Mesenchymal stem cell (in vitro differentiated cells and primary cell): Measurements from ENCODE around the gene HUNK.

Experiments
- DNase-seq: peaks from one replicate; pipeline ENCODE4 v3.0.0-alpha.2; 2013
- H2AFZ ChIP-seq: one replicate; pipeline ENCODE4 v1.6.1; 2013; ENCODE audit warnings: low read depth, mild to moderate bottlenecking, control low read depth, inconsistent platforms, low read length, moderate library complexity
- H2AK5ac ChIP-seq: 2 replicates; pipeline ENCODE4 v1.6.1; 2013; ENCODE audit warnings: low read length, moderate library complexity, mild to moderate bottlenecking, inconsistent platforms; ENCODE audit not compliant: severe bottlenecking
- H2BK120ac ChIP-seq: one replicate; pipeline ENCODE4 v1.6.1; 2013; ENCODE audit warnings: low read depth, mild to moderate bottlenecking, inconsistent platforms, low read length, moderate library complexity
- H2BK12ac ChIP-seq, 2 experiments: one replicate each; pipeline ENCODE4 v1.6.1; 2013; ENCODE audit warnings: inconsistent platforms in 2 of 2, low read length in 2 of 2, mild to moderate bottlenecking in 2 of 2, moderate library complexity in 2 of 2, control low read depth in 1 of 2
- H2BK15ac ChIP-seq: one replicate; pipeline ENCODE4 v1.6.1; 2013; ENCODE audit warnings: mild to moderate bottlenecking, low read depth, inconsistent platforms; ENCODE audit not compliant: poor library complexity, severe bottlenecking
- H2BK5ac ChIP-seq: 2 replicates; pipeline ENCODE4 v1.6.1; 2013; ENCODE audit warnings: low read depth, mild to moderate bottlenecking, low read length, control low read depth, inconsistent platforms; ENCODE audit not compliant: poor library complexity, severe bottlenecking
- H3K14ac ChIP-seq, 2 experiments: one replicate each; pipeline ENCODE4 v1.6.1; 2013; ENCODE audit warnings: inconsistent platforms in 2 of 2, low read length in 2 of 2, control low read depth in 1 of 2, mild to moderate bottlenecking in 1 of 2, moderate library complexity in 1 of 2
- H3K18ac ChIP-seq, 2 experiments: one replicate each; pipeline ENCODE4 v1.6.1; 2013; ENCODE audit warnings: inconsistent platforms in 2 of 2, low read length in 2 of 2, control low read depth in 1 of 2, low read depth in 1 of 2, mild to moderate bottlenecking in 1 of 2
- H3K23ac ChIP-seq, 2 experiments: one replicate each; pipeline ENCODE4 v1.6.1; 2013; ENCODE audit warnings: inconsistent platforms in 2 of 2, low read length in 2 of 2, mild to moderate bottlenecking in 2 of 2, moderate library complexity in 2 of 2, control low read depth in 1 of 2
- H3K27ac ChIP-seq: 2 replicates; pipeline ENCODE4 v1.5.1; 2013; ENCODE audit warnings: mild to moderate bottlenecking, moderate library complexity, low read length, control low read depth, inconsistent platforms; ENCODE audit not compliant: poor library complexity, severe bottlenecking
- H3K27me3 ChIP-seq, 2 experiments: 2 replicates each; pipeline versions ENCODE4 v1.6.1 to v1.7.0; 2013; ENCODE audit warnings: low read length in 2 of 2, mild to moderate bottlenecking in 2 of 2, moderate library complexity in 2 of 2, control low read depth in 1 of 2, inconsistent platforms in 1 of 2; ENCODE audit not compliant: control insufficient read depth in 1 of 2, insufficient read depth in 1 of 2
- H3K36me3 ChIP-seq, 2 experiments: 2 replicates each; pipeline versions ENCODE4 v1.6.1 to v1.7.0; 2013; ENCODE audit warnings: low read length in 2 of 2, control low read depth in 1 of 2, inconsistent platforms in 1 of 2, low read depth in 1 of 2, mild to moderate bottlenecking in 1 of 2; ENCODE audit not compliant: insufficient read depth in 2 of 2, control insufficient read depth in 1 of 2
- H3K4ac ChIP-seq, 2 experiments: one replicate each; pipeline ENCODE4 v1.6.1; 2013; ENCODE audit warnings: inconsistent platforms in 2 of 2, low read length in 2 of 2, mild to moderate bottlenecking in 2 of 2, moderate library complexity in 2 of 2, control low read depth in 1 of 2, low read depth in 1 of 2
- H3K4me1 ChIP-seq: 2 replicates; pipeline ENCODE4 v1.6.1; 2013; ENCODE audit warnings: low read depth, low read length, control low read depth; ENCODE audit not compliant: control insufficient read depth, insufficient read depth
- H3K4me2 ChIP-seq: 2 replicates; pipeline ENCODE4 v1.6.1; 2013; ENCODE audit warnings: low read length, mild to moderate bottlenecking, inconsistent platforms; ENCODE audit not compliant: poor library complexity, severe bottlenecking
- H3K4me3 ChIP-seq, 2 experiments: 2 replicates each; pipeline versions ENCODE4 v1.5.1 to v1.7.0; 2013; ENCODE audit warnings: low read length in 2 of 2, mild to moderate bottlenecking in 2 of 2, control low read depth in 1 of 2, low read depth in 1 of 2; ENCODE audit not compliant: insufficient read depth in 1 of 2
- H3K79me1 ChIP-seq: replicated peaks from 2 replicates; pipeline ENCODE4 v1.6.1; 2013; ENCODE audit warnings: mild to moderate bottlenecking, control low read depth, low read length, inconsistent platforms; ENCODE audit not compliant: poor library complexity, severe bottlenecking
- H3K9ac ChIP-seq: 2 replicates; pipeline ENCODE4 v1.7.0; 2013; ENCODE audit warnings: mild to moderate bottlenecking, low read length, moderate library complexity
- H3K9me3 ChIP-seq: 2 replicates; pipeline ENCODE4 v1.7.0; 2013; ENCODE audit warnings: mild to moderate bottlenecking, low read length; ENCODE audit not compliant: control insufficient read depth
- H4K8ac ChIP-seq: one replicate; pipeline ENCODE4 v1.6.1; 2013; ENCODE audit warnings: inconsistent platforms, mild to moderate bottlenecking, low read length, moderate library complexity
- H4K91ac ChIP-seq: one replicate; pipeline ENCODE4 v1.6.1; 2013; ENCODE audit warnings: mild to moderate bottlenecking, low read length, inconsistent platforms
- WGBS: methylation state at CpG from one replicate; pipeline ENCODE4 v1.1.7; 2013; ENCODE audit warnings: mixed read lengths; 5-methylcytosine and 5-hydroxymethylcytosine counted together

Gene HUNK

GRCh38 chr21:31985398-31985797, 112.6 kb downstream of the HUNK start:
- Histone ChIP-seq H3K4me1 (peaks cover 2% of the 10 kb centered on the region), H2BK15ac (no peak overlapping the region), H3K27me3 (no peaks in the 10 kb centered on the region), H3K27ac (no peak overlapping the region), H3K9me3 (no peaks in the 10 kb centered on the region), H2BK5ac (no peak overlapping the region), H3K79me1 (no peaks in the 10 kb centered on the region), H3K4me3 (no peak overlapping the region), H4K8ac (no peak overlapping the region), H3K4ac (no peak overlapping the region), H3K4me2 (no peak overlapping the region), H2BK120ac (no peak overlapping the region), H4K91ac (no peak overlapping the region), H2BK12ac (no peak overlapping the region), H3K18ac (no peak overlapping the region), H2AFZ (no peak overlapping the region), H3K23ac (no peak overlapping the region), H2AK5ac (no peak overlapping the region), H3K14ac (no peak overlapping the region), H3K36me3 (no peaks in the 10 kb centered on the region), H3K9ac (no peak overlapping the region)
- DNase-seq: no peak
- WGBS: 83% methylated on average over 7 of the region's 7 CpGs

- WGBS: 93% methylated on average over 17 of the region's 17 CpGs
- no peak overlapping the region for H3K9ac ChIP-seq
- no peak for DNase-seq
- no peak overlapping the region for H2BK120ac ChIP-seq
- no peak overlapping the region for H2AK5ac ChIP-seq
- no peak overlapping the region for H3K18ac ChIP-seq
- H3K23ac ChIP-seq: no peak overlapping the region
- H3K27ac ChIP-seq: no peak overlapping the region
- H3K79me1 ChIP-seq: no peaks in the 10 kb centered on the region
- no peak overlapping the region for H3K14ac ChIP-seq
- H3K4ac ChIP-seq: no peak overlapping the region
- H4K8ac ChIP-seq: no peak overlapping the region
- H2BK5ac ChIP-seq: no peak overlapping the region
- H2BK15ac ChIP-seq: no peak overlapping the region
- peaks cover 2% of the 10 kb centered on the region for H3K4me1 ChIP-seq
- no peak overlapping the region for H2BK12ac ChIP-seq
- no peak overlapping the region for H4K91ac ChIP-seq
- no peak overlapping the region for H3K4me2 ChIP-seq
- no peaks in the 10 kb centered on the region for H3K9me3 ChIP-seq
- no peaks in the 10 kb centered on the region for H3K27me3 ChIP-seq
- H2AFZ ChIP-seq: no peak overlapping the region
- no peaks in the 10 kb centered on the region for H3K36me3 ChIP-seq
- no peak overlapping the region for H3K4me3 ChIP-seq
These were observed 113.4 kb downstream of the HUNK start for GRCh38 chr21:31986035-31986856.

- peaks cover 2% of the 10 kb centered on the region for H3K4me1 ChIP-seq
- WGBS: 41% methylated on average over 7 of the region's 9 CpGs
- no peaks in the 10 kb centered on the region for H3K36me3 ChIP-seq
- no peaks in the 10 kb centered on the region for H3K79me1 ChIP-seq
- no peak overlapping the region for H4K8ac ChIP-seq
- no peak overlapping the region for H3K18ac ChIP-seq
- DNase-seq: no peak
- H3K4me3 ChIP-seq: no peak overlapping the region
- H2AFZ ChIP-seq: no peak overlapping the region
- H2BK12ac ChIP-seq: no peak overlapping the region
- H3K14ac ChIP-seq: no peak overlapping the region
- no peak overlapping the region for H2AK5ac ChIP-seq
- no peak overlapping the region for H3K4me2 ChIP-seq
- H3K23ac ChIP-seq: no peak overlapping the region
- no peak overlapping the region for H2BK5ac ChIP-seq
- no peaks in the 10 kb centered on the region for H3K27me3 ChIP-seq
- no peak overlapping the region for H2BK15ac ChIP-seq
- H3K27ac ChIP-seq: no peak overlapping the region
- H2BK120ac ChIP-seq: no peak overlapping the region
- no peak overlapping the region for H3K4ac ChIP-seq
- peak overlapping the region; percentile 21 for H3K9ac ChIP-seq
- no peaks in the 10 kb centered on the region for H3K9me3 ChIP-seq
- no peak overlapping the region for H4K91ac ChIP-seq
These were observed 114.9 kb downstream of the HUNK start for GRCh38 chr21:31987696-31988095.

GRCh38 chr21:31988492-31989290, 115.9 kb downstream of the HUNK start:
- no peaks in the 10 kb centered on the region for H3K36me3 ChIP-seq
- H3K9ac ChIP-seq: no peak overlapping the region
- no peak overlapping the region for H2AK5ac ChIP-seq
- no peak overlapping the region for H2BK12ac ChIP-seq
- H2AFZ ChIP-seq: no peak overlapping the region
- no peak overlapping the region for H3K18ac ChIP-seq
- H3K4me1 ChIP-seq: peaks cover 2% of the 10 kb centered on the region
- H2BK5ac ChIP-seq: no peak overlapping the region
- H3K23ac ChIP-seq: no peak overlapping the region
- H3K4me2 ChIP-seq: no peak overlapping the region
- WGBS: 58% methylated on average over 4 of the region's 4 CpGs
- H3K27ac ChIP-seq: no peak overlapping the region
- no peak overlapping the region for H2BK15ac ChIP-seq
- H3K9me3 ChIP-seq: no peaks in the 10 kb centered on the region
- no peak overlapping the region for H4K8ac ChIP-seq
- H3K4ac ChIP-seq: no peak overlapping the region
- H3K79me1 ChIP-seq: no peaks in the 10 kb centered on the region
- H3K14ac ChIP-seq: no peak overlapping the region
- H2BK120ac ChIP-seq: no peak overlapping the region
- peak; percentile 12 for DNase-seq
- H3K27me3 ChIP-seq: no peaks in the 10 kb centered on the region
- H4K91ac ChIP-seq: no peak overlapping the region
- no peak overlapping the region for H3K4me3 ChIP-seq
